Memory B cell (primary cell): Measurements from ENCODE around the gene DLGAP1.

ENCODE experiments used
- ATAC-seq: fragments of 150-1000 bp; cut with Tn5 transposase; 2 replicates; pipeline ENCODE4 v1.10.0; 2021; ENCODE audit warnings: low read depth, mild to moderate bottlenecking, moderate library complexity
- DNase-seq, 2 donors: peaks; one replicate each; pipeline ENCODE4 v3.0.0; 2022; ENCODE audit warnings: low spot score in 2 of 2
- H3K27ac Mint-ChIP-seq: one replicate; pipeline ENCODE4 v1.8.0; 2022; ENCODE audit warnings: mild to moderate bottlenecking, moderate library complexity, mixed read lengths
- H3K27me3 Mint-ChIP-seq: one replicate; pipeline ENCODE4 v1.8.0; 2022; ENCODE audit warnings: mixed read lengths
- H3K36me3 Mint-ChIP-seq: one replicate; pipeline ENCODE4 v1.8.0; 2022; ENCODE audit warnings: mild to moderate bottlenecking, mixed read lengths
- H3K4me1 Mint-ChIP-seq: one replicate; pipeline ENCODE4 v1.8.0; 2022; ENCODE audit warnings: mixed read lengths
- H3K4me3 Mint-ChIP-seq: one replicate; pipeline ENCODE4 v1.8.0; 2022; ENCODE audit warnings: mild to moderate bottlenecking, moderate library complexity, mixed read lengths
- H3K9me3 Mint-ChIP-seq: one replicate; pipeline ENCODE4 v1.8.0; 2022; ENCODE audit warnings: mixed read lengths

DLGAP1 gene

GRCh38 chr18:3930126-3931012, 524.7 kb downstream of the DLGAP1 start:
- H3K9me3 Mint-ChIP-seq: no peaks in the 10 kb centered on the region
- no peaks in the 10 kb centered on the region for H3K36me3 Mint-ChIP-seq
- H3K27me3 Mint-ChIP-seq: peaks cover 2% of the 10 kb centered on the region
- no peak for DNase-seq
- no peak overlapping the region for H3K27ac Mint-ChIP-seq
- no peak for ATAC-seq
- no peak overlapping the region for H3K4me3 Mint-ChIP-seq
- H3K4me1 Mint-ChIP-seq: no peaks in the 10 kb centered on the region

- no peak for DNase-seq
- Mint-ChIP-seq H3K36me3 (no peaks in the 10 kb centered on the region), H3K9me3 (no peaks in the 10 kb centered on the region), H3K4me1 (no peaks in the 10 kb centered on the region), H3K4me3 (no peak overlapping the region), H3K27ac (no peak overlapping the region), H3K27me3 (peaks cover 4% of the 10 kb centered on the region)
- ATAC-seq: no peak
Measured at GRCh38 chr18:3924455-3924854, 530.7 kb downstream of the DLGAP1 start.

GRCh38 chr18:3923750-3924149, 531.4 kb downstream of the DLGAP1 start:
- peaks cover 4% of the 10 kb centered on the region for H3K27me3 Mint-ChIP-seq
- ATAC-seq (no peak), DNase-seq (no peak)
- no peak overlapping the region for H3K4me3 Mint-ChIP-seq
- no peaks in the 10 kb centered on the region for H3K4me1 Mint-ChIP-seq
- H3K36me3 Mint-ChIP-seq: no peaks in the 10 kb centered on the region
- no peak overlapping the region for H3K27ac Mint-ChIP-seq
- H3K9me3 Mint-ChIP-seq: no peaks in the 10 kb centered on the region

GRCh38 chr18:3921826-3922225, 533.3 kb downstream of the DLGAP1 start:
- Mint-ChIP-seq H3K9me3 (no peaks in the 10 kb centered on the region), H3K36me3 (no peaks in the 10 kb centered on the region), H3K4me1 (no peaks in the 10 kb centered on the region), H3K4me3 (no peak overlapping the region), H3K27ac (no peak overlapping the region), H3K27me3 (peaks cover 7% of the 10 kb centered on the region)
- ATAC-seq (no peak), DNase-seq (no peak)

- Mint-ChIP-seq H3K27me3 (peaks cover 10% of the 10 kb centered on the region), H3K36me3 (no peaks in the 10 kb centered on the region)
Measured at GRCh38 chr18:3920832-3921231, 534.3 kb downstream of the DLGAP1 start.

GRCh38 chr18:3919396-3920061, 535.6 kb downstream of the DLGAP1 start:
- Mint-ChIP-seq H3K27me3 (peaks cover 8% of the 10 kb centered on the region), H3K4me1 (no peaks in the 10 kb centered on the region), H3K4me3 (no peak overlapping the region), H3K9me3 (no peaks in the 10 kb centered on the region), H3K36me3 (no peaks in the 10 kb centered on the region), H3K27ac (no peak overlapping the region)
- no peak for ATAC-seq
- DNase-seq: no peak

More at GRCh38 chr18:3920832-3921231, 534.3 kb downstream of the DLGAP1 start:
- Mint-ChIP-seq H3K4me3 (no peak overlapping the region), H3K4me1 (no peaks in the 10 kb centered on the region), H3K9me3 (no peaks in the 10 kb centered on the region), H3K27ac (no peak overlapping the region)
- DNase-seq (no peak), ATAC-seq (no peak)

- H3K27me3 Mint-ChIP-seq: peaks cover 6% of the 10 kb centered on the region
- no peak for ATAC-seq
- no peak for DNase-seq
Measured at GRCh38 chr18:3916082-3916481, 539.0 kb downstream of the DLGAP1 start.

GRCh38 chr18:3914833-3915610, 540.1 kb downstream of the DLGAP1 start:
- Mint-ChIP-seq H3K4me3 (no peak overlapping the region), H3K36me3 (no peaks in the 10 kb centered on the region)

More at GRCh38 chr18:3916082-3916481, 539.0 kb downstream of the DLGAP1 start:
- Mint-ChIP-seq H3K36me3 (no peaks in the 10 kb centered on the region), H3K9me3 (no peaks in the 10 kb centered on the region), H3K4me3 (no peak overlapping the region), H3K4me1 (no peaks in the 10 kb centered on the region), H3K27ac (no peak overlapping the region)

GRCh38 chr18:3914109-3914508, 541.0 kb downstream of the DLGAP1 start:
- H3K27me3 Mint-ChIP-seq: peaks cover 6% of the 10 kb centered on the region

More at GRCh38 chr18:3914833-3915610, 540.1 kb downstream of the DLGAP1 start:
- Mint-ChIP-seq H3K27me3 (peaks cover 6% of the 10 kb centered on the region), H3K9me3 (no peaks in the 10 kb centered on the region), H3K27ac (no peak overlapping the region), H3K4me1 (no peaks in the 10 kb centered on the region)
- no peak for ATAC-seq
- no peak for DNase-seq

GRCh38 chr18:3912705-3913104, 542.4 kb downstream of the DLGAP1 start:
- Mint-ChIP-seq H3K9me3 (no peaks in the 10 kb centered on the region), H3K4me3 (no peak overlapping the region), H3K27me3 (peaks cover 3% of the 10 kb centered on the region), H3K27ac (no peak overlapping the region), H3K36me3 (no peaks in the 10 kb centered on the region), H3K4me1 (no peaks in the 10 kb centered on the region)
- DNase-seq (no peak), ATAC-seq (no peak)

More at GRCh38 chr18:3914109-3914508, 541.0 kb downstream of the DLGAP1 start:
- Mint-ChIP-seq H3K36me3 (no peaks in the 10 kb centered on the region), H3K4me3 (no peak overlapping the region), H3K4me1 (no peaks in the 10 kb centered on the region), H3K27ac (no peak overlapping the region), H3K9me3 (no peaks in the 10 kb centered on the region)
- no peak for DNase-seq
- ATAC-seq: no peak

- Mint-ChIP-seq H3K9me3 (no peaks in the 10 kb centered on the region), H3K4me1 (no peaks in the 10 kb centered on the region), H3K27ac (no peak overlapping the region), H3K27me3 (peaks cover 1% of the 10 kb centered on the region), H3K36me3 (no peaks in the 10 kb centered on the region), H3K4me3 (no peak overlapping the region)
- ATAC-seq (no peak), DNase-seq (no peak)
Measured at GRCh38 chr18:3911413-3911812, 543.7 kb downstream of the DLGAP1 start.

GRCh38 chr18:3910512-3910911, 544.6 kb downstream of the DLGAP1 start:
- Mint-ChIP-seq H3K27ac (no peak overlapping the region), H3K36me3 (no peaks in the 10 kb centered on the region), H3K27me3 (no peaks in the 10 kb centered on the region), H3K4me1 (no peaks in the 10 kb centered on the region), H3K9me3 (no peaks in the 10 kb centered on the region), H3K4me3 (no peak overlapping the region)
- ATAC-seq (no peak), DNase-seq (no peak)

- Mint-ChIP-seq H3K36me3 (no peaks in the 10 kb centered on the region), H3K9me3 (no peaks in the 10 kb centered on the region), H3K27ac (no peak overlapping the region), H3K4me1 (no peaks in the 10 kb centered on the region), H3K4me3 (no peak overlapping the region), H3K27me3 (peaks cover 2% of the 10 kb centered on the region)
- no peak for DNase-seq
- no peak for ATAC-seq
Measured at GRCh38 chr18:3907955-3908354, 547.2 kb downstream of the DLGAP1 start.
